Measurements from ENCODE around the gene FOXO3.

Gene FOXO3

DNA sequence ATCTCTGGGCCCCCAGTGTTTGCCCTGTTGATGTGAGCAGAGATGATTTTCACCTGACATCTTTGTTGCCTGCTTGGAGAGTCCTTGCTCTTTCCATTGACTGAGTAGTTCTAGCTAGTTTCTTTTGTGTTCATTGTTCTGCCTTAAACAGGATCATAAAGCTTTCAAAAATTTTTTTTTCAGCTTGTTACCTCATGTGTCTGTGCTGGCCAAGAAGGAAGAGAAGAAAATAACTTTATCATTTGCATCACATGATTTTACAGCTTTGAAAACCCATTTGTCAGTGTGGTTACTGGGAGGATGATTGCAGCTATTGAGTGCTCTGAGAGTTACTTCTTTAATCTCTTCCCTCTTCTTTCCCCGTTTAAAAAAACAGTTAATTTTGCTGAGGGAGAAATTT is 16.0 kb downstream of the FOXO3 start:
- FAIRE-seq: no peak

DNA sequence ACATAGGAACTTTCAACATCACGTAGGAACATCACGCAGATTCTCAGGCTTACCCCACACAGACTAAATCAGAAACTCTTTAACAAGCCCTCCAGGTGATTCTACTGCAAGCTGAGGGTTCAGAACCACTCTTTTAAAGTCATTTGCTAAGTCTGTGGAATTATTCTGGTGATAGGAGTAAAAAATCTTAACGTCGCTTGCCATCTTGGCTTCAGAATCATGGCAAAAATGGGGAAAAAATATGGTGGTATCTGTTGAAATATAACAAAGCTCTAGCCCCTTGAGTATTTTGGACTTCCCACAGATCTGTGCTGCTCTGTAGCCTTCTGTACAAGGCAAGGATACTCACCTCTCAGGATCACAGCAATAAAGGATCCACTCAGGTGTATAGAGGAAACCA is 17.4 kb downstream of the FOXO3 start:
- no peak for FAIRE-seq

DNA sequence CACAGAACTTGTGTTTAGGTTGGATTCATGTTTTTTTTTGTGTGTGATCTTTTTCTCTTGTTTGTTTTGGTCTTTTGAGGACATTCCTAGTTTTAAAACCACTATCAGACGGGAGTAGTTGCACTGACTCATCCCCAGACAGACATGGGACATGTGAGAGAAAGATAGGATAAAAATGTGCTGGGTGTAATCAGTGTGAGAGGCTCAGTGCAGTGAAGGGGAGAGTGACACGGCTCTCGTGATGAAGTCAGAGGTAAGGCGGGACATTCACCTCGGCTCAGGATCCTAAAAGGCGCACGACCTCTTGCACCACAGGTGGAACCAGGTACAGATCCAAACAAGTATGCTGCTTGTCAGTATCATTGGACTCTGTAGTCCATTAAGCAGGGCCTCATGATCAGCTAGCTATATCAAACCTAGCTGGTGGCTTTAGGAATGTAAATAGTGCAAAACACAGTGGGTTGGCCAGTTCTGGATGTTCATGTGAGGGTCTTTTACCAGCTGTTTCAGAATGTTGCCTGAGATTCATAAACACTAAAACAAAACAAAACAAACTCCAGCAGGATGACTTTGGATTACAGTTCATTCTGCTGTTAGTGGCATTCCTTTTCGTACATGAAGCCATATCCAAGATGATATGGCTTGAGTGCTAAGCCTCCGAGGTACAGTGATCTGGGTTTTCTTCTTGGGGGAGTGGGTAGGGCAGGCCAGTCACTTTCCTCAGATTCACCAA is 18.0 kb downstream of the FOXO3 start:
- no peak for FAIRE-seq

- FAIRE-seq: no peak
Observed at GRCh38 chr6:108579328-108579721, 18.6 kb downstream of the FOXO3 start.

GRCh38 chr6:108580646-108581045 is 19.9 kb downstream of the FOXO3 start:
- no peak for FAIRE-seq

DNA sequence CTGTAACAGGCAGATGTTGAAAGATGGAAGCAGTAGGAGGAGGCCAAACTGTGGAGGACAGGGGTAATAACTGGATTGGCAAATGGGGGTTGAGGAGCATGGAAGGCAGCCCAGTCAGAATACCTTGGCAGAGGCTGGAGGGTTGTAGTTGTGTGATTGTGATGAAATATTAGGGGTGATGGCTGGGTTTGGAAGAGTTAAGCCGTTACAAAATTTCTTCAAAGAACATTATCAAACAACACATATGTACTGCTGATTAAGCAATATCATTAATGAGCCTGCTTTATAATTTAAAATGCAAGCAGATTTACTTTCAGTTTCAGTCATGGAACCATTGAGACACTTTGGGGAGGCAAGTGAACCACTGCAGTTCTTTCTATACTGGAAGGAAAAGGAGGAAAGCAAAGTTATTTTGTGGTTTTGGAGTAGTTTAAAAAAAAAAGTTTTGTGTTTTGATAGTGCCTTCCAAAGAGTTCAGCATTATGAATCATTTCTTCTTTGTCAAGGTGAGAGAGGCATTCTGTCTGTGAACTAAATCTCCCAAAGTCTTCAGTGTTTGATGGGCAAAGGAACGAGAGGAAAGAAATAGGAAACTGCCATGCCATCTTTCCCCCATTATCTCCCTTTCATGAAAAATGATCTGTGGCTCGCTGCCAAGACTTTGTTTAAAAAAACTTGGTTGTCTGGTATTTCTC is 20.7 kb downstream of the FOXO3 start:
- no peak for FAIRE-seq

GRCh38 chr6:108581932-108582475 is 21.3 kb downstream of the FOXO3 start:
- no peak for FAIRE-seq

DNA sequence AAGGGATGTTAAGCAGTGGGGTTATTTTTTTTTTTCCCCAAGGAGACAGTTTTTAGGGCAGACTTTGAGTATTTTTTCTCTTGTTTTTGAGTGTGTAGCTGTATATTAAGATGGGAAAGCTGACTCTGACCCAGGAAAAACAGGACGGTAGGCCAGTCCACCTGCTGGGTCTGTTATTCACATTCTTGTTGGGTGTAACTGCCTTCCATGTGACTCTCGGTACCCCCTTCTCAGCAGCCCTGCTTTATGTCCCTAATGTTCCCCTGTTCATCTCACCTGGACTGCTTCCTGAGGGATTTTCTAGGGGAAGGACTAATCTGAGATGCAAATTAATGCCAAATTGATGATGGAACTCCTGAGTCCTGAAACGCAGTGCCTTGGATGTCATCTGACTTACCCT is 21.9 kb downstream of the FOXO3 start:
- FAIRE-seq: no peak

- no peak for FAIRE-seq
Observed at GRCh38 chr6:108584323-108584722, 23.6 kb downstream of the FOXO3 start.

GRCh38 chr6:108585359-108585758 is 24.6 kb downstream of the FOXO3 start:
- no peak for FAIRE-seq

DNA sequence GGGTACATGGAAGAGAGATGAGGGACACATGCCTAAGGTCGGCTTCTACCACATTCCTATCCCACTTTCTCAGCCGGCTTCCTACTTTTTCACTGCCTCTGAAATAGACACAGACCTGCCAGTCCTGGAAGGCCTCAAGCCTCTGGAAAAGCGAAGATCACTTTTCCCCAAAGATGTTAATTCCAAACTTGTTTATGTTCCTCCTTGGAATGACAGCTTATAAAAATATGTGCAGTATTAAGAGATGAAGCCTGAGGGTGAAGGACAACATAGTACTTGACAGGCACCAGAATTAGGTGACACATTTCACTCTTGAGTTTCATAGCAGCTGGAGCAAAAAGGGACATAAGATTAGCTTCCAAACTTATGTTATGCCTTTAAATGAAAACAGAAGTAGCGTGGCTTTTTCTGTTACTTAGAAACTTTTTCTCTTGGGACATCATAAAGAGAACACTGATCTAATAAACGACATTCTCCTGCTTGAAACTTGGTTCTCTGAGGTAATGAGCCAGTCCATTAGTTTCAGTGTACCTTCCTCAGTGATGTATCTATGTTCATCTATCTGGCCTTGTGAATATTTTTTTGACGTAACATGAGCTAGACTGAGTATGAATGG is 25.3 kb downstream of the FOXO3 start:
- no peak for FAIRE-seq

DNA sequence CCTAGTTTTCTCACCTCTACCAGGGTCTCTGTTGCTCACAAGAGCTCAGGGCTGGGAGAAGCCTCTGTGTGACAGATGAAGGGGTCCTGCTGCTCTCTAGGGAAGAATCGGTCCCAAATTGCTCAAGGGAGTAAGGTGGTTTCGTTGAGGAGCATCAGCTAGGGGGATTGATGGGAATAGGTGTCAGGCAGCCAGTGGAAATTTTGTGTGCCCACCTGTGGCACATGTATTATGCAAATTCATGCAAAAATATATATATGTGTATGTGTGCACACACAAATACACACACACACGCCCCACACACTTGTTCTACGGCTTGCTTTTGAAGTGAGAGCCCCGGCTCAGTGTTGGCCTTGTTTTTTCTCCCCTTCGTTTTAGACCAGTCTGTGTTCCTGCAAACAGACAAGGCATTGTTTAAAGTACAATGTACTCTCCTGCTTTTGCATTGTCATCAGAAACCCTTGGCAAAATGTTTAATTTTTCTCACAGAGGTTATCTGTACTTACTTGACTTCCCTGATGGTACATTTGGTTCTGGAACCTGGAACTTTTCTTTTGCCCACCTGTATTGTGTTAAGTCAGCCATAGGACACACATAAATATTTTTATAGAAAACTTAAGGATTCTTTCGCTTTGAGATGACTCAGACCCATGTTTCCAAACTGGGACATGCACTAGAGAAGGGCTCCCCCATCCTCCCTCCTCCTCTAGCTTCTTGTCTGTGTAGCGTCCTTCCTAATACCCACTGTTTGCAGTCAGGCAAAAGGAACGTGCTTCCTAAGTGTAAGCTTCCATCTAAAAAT is 26.7 kb downstream of the FOXO3 start:
- FAIRE-seq: no peak

DNA sequence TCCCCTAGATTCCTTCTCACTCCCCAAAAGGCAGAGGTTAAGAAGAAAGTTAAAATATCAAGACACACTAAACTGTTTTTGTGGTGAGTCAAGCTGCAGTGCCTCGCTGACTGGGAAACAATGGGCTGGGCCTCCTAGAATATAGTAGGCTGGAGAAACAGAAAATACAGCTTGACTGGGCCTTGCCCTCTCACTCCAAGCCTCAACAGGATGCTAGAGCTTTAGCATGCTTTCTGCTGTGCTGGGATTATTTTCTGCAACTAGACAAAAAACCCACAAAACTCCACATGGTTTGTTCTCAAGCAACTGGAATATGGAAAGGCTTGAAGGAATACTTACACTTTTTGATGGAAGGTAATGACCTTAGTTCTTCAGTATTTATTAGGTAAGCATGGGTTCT is 27.9 kb downstream of the FOXO3 start:
- FAIRE-seq: no peak

- FAIRE-seq: no peak
Observed at GRCh38 chr6:108589244-108589791, 28.6 kb downstream of the FOXO3 start.

GRCh38 chr6:108591040-108591816 is 30.5 kb downstream of the FOXO3 start:
- FAIRE-seq: no peak

DNA sequence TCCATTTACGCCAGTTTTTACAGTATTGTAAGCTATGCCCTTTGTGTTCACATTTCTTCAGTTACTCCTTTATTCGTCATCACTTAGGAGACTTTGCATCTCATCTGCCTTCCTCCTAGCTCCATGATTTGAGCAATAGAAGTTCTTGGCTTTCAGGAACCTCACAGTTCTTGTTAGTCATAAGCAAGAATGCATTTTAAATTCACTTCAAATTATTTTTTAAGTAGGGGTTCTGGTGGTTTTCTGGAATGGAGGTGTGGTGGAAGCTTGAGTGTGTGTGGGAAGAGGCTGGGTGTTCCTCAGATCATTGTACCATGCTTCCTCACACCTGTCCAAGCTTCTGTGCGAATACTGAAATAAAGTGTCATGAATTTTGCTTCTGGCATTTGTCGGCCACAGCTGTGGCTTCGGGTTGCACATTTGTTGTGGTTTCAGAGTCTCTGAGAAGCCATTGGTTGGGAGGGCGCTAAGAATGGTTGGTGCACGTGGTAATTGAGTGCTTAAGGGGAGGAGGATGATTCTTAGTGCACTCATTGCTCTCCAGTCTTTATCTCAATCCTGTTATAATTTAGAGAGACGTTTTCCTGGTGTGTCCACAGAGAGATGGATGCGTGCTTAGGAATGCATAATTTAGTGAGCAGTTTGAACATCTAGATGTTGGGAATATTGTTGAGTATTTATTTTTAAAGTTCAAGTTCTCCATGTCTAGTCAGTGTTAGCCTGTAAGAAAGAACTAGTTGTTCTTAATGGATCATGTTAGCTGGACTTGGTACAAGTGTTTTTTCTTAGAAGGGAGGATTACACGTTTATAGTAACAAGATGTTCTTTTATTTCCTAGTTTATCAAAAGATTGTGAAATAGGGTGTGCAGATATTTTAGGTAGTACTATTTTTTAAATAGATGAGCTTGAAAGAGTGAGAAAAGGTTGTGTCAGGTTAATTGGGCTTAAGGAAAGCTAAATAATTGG is 31.9 kb downstream of the FOXO3 start:
- FAIRE-seq: no peak

- FAIRE-seq: no peak
Observed at GRCh38 chr6:108594151-108594550, 33.4 kb downstream of the FOXO3 start.

GRCh38 chr6:108594640-108595039 is 33.9 kb downstream of the FOXO3 start:
- FAIRE-seq: no peak

DNA sequence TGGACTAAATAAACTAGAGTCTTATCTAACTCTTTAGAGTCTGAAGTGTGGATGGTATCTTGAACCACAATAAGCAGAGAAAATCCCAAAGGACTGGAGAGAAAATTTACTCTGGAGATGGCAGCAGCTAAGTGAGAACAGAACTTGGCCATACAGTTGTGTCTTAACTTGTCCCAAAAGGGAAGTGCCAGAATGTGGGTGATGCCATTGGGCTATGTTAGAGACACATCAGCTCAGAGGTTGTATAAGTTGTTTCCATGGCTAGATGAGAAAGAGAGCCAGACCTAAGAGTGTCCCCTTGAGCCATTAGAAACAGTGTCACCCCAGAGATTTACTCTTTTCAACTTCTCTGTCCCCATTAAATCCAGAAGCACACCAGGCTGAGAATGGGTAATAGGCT is 36.2 kb downstream of the FOXO3 start:
- no peak for FAIRE-seq

GRCh38 chr6:108597572-108598304 is 37.0 kb downstream of the FOXO3 start:
- no peak for FAIRE-seq

Measured in TTC549 (cell line).